Measurements from ENCODE around the gene EDDM3A.

DNA sequence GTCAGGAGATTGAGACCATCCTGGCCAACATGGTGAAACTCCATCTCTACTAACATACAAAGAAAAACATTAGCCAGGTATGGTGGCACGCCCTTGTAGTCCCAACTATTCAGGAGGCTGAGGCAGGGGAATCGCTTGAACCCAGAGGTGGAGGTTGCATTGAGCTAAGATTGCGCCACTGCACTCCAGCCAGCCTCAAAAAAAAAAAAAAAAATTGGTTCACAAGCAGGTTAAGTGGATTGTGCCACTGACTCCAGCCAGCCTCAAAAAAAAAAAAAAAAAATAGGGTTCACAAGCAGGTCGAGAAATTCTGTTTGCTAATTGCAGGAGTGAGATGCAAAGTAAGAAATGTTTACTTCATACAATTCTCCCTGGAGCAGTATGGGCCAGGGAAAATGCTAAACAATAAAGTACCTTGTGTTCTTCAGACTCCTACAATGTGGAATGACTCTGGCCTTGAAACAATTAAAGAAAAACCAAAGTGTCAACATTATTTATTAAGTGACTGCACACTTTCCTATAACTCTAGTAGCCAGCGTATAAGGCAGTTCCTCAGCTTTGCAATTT is 28.7 kb downstream of the EDDM3A start:
- TF ChIP-seq, protein P1, sequence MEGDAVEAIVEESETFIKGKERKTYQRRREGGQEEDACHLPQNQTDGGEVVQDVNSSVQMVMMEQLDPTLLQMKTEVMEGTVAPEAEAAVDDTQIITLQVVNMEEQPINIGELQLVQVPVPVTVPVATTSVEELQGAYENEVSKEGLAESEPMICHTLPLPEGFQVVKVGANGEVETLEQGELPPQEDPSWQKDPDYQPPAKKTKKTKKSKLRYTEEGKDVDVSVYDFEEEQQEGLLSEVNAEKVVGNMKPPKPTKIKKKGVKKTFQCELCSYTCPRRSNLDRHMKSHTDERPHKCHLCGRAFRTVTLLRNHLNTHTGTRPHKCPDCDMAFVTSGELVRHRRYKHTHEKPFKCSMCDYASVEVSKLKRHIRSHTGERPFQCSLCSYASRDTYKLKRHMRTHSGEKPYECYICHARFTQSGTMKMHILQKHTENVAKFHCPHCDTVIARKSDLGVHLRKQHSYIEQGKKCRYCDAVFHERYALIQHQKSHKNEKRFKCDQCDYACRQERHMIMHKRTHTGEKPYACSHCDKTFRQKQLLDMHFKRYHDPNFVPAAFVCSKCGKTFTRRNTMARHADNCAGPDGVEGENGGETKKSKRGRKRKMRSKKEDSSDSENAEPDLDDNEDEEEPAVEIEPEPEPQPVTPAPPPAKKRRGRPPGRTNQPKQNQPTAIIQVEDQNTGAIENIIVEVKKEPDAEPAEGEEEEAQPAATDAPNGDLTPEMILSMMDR (IDR thresholded peaks at IDR 0.05; ENCODE audit: insufficient read depth, low read length) = no peak
- TF ChIP-seq POLR2AphosphoS5 (IDR thresholded peaks at IDR 0.05; ENCODE audit: low read depth) = no peak
- no peak for TF ChIP-seq GABPA (IDR thresholded peaks at IDR 0.05; ENCODE audit: low read depth)
